SK-N-SH (cell line): ENCODE measurements around the gene ASIC2.

Experiments
- TAF1 ChIP-seq: IDR thresholded peaks from 2 replicates; pipeline ENCODE4 v1.6.1; 2012; ENCODE audit warnings: low read depth, mild to moderate bottlenecking, low read length, moderate library complexity, borderline replicate concordance
- TCF12 ChIP-seq: IDR thresholded peaks from 2 replicates; pipeline ENCODE4 v1.4.0; 2012
- TF ChIP-seq, protein P1 (sequence below): fragments of 200-600 bp; sonication (generic); IDR thresholded peaks from 2 replicates; pipeline ENCODE4 v1.6.1; 2017; ENCODE audit warnings: antibody characterized with exemption, mild to moderate bottlenecking, moderate library complexity

DNA sequence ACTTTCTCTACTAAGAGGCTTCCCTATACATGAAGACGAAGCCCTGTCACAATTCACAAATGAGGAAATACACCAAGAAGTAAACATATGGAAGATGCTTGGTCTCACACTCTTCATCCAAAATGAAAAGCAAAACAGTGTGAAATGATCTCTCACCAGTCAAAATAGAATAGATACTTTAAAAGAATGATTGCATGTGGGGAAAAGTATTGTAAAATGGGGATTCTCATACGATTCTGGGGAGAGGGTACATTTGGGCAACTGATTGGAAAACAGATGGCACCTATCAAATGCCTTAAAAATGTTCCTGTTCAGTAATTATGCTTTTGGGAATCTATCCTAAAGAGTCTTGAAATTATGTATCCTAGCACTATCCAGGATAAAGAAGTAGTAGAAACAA, 78.1 kb downstream of the ASIC2 start:
- TF ChIP-seq TCF12, result no peak
- TF ChIP-seq, protein P1, sequence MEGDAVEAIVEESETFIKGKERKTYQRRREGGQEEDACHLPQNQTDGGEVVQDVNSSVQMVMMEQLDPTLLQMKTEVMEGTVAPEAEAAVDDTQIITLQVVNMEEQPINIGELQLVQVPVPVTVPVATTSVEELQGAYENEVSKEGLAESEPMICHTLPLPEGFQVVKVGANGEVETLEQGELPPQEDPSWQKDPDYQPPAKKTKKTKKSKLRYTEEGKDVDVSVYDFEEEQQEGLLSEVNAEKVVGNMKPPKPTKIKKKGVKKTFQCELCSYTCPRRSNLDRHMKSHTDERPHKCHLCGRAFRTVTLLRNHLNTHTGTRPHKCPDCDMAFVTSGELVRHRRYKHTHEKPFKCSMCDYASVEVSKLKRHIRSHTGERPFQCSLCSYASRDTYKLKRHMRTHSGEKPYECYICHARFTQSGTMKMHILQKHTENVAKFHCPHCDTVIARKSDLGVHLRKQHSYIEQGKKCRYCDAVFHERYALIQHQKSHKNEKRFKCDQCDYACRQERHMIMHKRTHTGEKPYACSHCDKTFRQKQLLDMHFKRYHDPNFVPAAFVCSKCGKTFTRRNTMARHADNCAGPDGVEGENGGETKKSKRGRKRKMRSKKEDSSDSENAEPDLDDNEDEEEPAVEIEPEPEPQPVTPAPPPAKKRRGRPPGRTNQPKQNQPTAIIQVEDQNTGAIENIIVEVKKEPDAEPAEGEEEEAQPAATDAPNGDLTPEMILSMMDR, result no peak
- no peak for TF ChIP-seq TAF1
